ENCODE measurements around the gene GALNTL6.

GALNTL6 gene

GRCh38 chr4:171812665-171813525, at the start of gene GALNTL6:
Gene GALNTL6 (plus strand): TSS chr4:171813404.
- no peak for DNase-seq

DNA sequence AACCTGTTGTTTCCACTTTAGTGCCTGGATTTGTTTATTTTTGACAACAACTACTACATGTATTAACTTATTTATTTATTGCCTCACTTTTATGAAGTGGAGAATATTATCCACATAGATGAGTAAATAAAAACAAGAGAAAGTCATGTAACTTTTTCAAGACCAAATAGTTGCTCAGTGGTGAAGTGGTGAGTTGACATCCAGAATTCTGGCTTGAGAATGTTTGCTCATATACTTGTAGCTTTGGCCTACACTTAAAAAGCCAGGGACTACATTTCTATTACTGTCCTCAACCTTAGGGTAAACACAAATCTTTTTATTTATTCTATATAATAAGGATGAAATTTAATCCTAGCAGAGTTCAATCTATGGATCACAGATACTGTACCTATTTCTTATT, 47.7 kb upstream of the GALNTL6 start:
- no peak for DNase-seq

DNA sequence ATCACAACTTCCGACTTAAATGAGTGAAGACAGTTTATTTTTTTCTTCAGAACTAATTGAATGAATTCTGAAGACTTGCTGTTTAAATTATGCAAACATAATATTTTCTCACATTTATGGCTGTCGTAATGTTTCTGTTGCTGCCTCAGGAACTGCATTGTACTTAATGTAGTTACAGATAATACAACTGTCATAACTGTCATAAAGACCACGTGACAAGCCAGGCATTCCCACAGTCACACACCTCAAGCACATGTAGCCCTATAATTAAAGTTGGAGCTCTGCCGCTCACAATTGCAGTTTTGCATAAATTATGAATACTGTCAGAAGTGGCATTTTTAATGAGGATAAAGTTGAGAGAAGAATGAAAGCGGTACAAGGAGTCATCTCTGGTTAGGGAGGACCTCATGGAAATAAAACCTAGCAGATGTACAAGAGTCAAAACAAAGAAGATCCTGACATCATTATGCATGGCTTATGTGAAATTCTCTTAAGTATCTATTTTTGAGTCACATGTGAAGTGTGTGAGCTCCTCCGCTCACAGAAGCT, 38.5 kb upstream of the GALNTL6 start:
- DNase-seq, result no peak

- DNase-seq, result no peak
Observed at GRCh38 chr4:171779301-171779700, 33.9 kb upstream of the GALNTL6 start.

DNA sequence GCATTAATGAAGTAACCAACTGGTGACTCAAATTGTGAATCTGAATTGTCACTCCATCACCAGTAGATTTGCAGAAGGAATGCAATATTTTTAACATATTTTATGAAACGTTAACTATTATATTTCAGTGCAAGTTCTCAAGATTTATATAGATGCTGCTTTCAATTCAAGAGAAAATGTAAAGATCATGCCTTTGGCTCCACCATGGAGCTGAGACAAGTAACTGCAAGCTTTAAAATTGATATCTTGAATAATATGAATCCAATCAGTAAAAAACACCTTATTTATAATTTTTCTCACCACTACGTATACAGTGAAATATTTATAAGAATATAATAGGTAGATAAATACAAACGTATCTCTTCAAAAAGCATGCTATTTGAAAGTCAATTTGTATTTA, 27.8 kb upstream of the GALNTL6 start:
- no peak for DNase-seq

DNA sequence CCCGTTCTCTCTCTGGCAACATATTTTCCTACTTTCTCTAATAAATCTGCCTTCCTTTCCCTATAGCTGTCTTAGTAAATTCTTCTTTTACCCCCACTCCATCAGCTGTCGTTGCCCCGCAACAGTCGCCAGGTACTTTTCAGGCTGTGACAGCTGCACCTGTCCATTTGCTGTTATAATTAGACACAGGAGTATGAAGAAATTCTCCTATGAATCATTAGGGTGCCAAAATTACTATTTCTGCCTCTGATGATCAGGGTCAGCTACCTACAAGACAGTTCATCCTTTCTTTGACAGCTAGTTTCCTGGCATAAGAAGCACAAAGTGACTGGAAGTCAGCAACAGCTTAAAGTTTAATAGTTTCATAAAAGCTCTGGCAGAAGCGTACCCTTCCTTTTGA, 19.5 kb upstream of the GALNTL6 start:
- no peak for DNase-seq

- no peak for DNase-seq
Observed at GRCh38 chr4:171794528-171794927, 18.7 kb upstream of the GALNTL6 start.

DNA sequence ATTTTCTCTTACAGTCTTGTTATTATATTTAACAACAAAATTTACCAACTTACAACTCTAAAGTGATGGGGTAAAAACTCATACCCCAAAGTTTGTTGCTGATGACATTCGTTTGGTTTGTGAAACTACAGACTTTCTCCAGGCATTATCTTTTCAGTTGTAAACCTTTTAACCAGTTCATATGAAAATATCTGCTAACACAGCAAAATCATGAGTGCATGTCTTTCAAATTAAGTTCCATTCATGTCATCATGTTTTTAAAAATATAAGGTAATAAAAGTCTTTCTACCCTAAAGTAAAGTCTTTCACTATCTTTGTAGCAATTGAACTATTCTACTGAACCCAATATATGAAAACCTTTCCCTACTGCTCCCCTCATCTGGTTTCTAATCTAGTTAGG, 3.4 kb upstream of the GALNTL6 start:
- DNase-seq, result no peak

- DNase-seq, result no peak
Observed at GRCh38 chr4:171812333-171812664, 905 bp upstream of the GALNTL6 start.

DNA sequence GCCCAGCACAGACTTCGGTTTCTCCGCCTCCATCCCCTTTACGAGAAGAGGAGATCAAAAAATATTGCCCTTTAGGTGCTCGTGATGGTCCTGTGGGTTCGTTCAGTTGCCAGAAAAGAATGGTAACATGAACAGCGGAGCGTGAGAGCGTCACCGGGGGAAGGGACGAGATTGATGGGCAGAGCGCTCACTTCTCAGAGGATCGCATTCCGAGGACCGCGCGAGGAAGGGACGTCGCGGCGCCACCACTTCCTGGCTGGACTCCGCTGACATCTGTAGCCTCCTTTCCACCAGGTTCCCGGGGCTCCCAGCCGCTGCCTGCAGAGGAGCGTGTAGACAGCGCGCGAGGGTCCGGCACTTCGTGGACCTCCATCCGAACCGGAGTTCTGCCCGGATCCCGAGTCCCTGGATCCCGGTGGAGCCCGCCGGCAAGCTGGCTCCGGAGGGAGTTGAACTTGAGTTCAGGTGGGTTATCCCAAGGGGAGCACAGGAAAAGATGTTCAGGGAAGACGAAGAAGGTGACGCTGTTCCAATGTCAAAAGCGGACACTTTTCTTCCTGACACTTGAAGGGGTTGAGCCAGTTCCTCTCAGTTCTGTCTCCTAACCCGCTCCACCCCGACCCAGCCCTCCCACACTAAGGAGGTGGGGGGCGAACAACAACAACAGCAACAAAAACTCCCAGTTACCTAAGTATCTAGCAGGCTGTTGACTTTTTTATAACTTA, 484 bp downstream of the GALNTL6 start:
- no peak for DNase-seq

- DNase-seq, result no peak
Observed at GRCh38 chr4:171814545-171814944, 1.3 kb downstream of the GALNTL6 start.

GRCh38 chr4:171817026-171817425, 3.8 kb downstream of the GALNTL6 start:
- DNase-seq, result no peak

DNA sequence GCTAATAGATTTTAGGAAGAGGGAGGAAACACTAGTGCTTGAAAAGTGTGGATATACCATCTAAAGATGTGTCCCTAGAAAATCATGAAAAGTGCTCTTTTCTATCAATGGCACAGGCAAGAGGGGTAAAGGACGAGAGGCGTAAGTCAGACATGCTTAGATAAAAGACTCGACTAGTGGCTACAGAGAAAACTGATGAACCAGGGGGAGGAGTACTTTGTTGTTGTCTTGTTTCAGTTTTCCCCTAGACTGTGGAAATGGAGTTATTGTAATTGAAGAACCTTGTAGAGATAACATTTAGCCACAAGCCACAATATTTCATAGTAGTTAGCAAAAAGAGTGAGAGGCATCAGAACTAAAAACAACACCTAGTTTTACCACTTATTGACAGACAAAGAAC, 21.4 kb downstream of the GALNTL6 start:
- no peak for DNase-seq

- no peak for DNase-seq
Observed at GRCh38 chr4:171843456-171843855, 30.3 kb downstream of the GALNTL6 start.

- DNase-seq, result no peak
Observed at GRCh38 chr4:171846232-171846631, 33.0 kb downstream of the GALNTL6 start.

- DNase-seq, result no peak
Observed at GRCh38 chr4:171846893-171847292, 33.7 kb downstream of the GALNTL6 start.

- no peak for DNase-seq
Observed at GRCh38 chr4:171847751-171848150, 34.5 kb downstream of the GALNTL6 start.

DNA sequence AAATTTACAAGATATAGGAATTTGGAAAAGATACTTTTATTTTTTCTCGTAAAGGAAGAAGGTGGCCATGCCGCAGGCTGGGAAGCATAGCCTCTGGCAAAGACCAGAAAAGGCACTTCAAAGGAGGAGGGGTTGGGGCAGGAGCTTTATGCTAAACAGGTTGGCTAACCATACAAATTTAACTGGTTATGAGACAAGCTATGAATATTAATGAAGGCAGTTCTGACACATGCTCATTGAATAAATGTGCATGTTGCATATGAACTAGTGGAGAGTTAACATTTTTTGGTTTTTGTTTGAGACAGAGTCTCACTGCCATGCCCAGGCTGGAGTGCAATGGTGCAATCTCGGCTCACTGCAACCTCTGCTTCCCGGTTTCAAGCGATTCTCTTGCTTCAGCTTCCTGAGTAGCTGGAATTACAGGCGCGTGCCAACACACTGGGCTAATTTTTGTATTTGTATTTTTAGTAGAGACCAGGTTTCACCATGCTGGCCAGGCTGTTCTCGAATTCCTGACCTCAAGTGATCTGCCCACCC, 36.5 kb downstream of the GALNTL6 start:
- no peak for DNase-seq

DNA sequence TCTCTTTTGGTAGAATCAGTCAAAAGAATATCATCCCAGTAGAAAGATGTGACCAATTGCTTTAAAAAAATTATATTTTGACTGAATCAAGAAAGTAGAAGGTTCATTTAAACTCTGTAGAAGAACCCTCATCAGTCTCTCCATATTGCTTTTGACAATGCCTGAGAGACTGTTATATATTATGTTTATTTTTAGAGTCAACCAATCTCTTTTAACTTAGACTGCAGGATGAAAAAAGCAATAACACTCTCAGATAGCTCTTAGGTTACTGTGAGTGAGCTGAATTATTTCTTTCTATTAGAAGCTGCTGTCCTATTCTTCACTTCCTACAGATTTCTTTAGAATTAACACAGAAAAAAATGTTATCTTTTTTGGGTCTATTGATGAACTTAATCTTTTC, 38.1 kb downstream of the GALNTL6 start:
- no peak for DNase-seq

DNA sequence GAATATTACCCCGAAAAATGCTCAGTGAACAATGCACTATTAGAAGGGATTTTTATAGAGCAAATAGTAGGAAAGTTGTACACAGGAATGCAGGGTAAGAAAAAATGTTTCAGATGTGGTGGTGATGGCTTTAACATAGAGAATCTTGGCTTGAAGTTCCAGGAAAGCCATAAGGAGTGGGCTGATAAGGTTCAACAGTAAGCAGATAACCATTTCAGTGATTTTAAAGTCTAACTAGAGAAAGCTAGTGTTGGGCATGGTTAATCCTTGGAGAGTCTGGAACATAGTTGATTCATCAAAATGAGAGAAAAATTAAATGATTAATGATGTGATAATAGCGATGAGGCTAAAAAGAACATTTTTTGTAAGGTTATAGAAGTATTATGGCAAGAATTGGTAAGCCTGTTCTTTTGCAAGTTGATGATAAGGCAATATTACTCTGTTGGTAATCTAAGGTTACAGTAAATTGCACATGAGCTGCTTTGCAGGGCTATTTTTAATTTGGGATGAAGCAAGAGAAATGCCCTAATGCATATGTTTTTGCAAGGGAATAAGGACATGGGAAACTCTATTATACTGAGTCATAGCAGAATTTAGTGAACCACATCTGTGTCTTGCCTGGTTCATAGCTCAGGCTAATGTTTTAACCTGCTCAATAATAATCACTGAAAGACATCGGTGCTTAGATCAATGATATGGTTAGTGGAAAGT, 44.3 kb downstream of the GALNTL6 start:
- DNase-seq, result no peak

GRCh38 chr4:171875291-171875690, 62.1 kb downstream of the GALNTL6 start:
- DNase-seq, result no peak

GRCh38 chr4:171876636-171877035, 63.4 kb downstream of the GALNTL6 start:
- no peak for DNase-seq

DNA sequence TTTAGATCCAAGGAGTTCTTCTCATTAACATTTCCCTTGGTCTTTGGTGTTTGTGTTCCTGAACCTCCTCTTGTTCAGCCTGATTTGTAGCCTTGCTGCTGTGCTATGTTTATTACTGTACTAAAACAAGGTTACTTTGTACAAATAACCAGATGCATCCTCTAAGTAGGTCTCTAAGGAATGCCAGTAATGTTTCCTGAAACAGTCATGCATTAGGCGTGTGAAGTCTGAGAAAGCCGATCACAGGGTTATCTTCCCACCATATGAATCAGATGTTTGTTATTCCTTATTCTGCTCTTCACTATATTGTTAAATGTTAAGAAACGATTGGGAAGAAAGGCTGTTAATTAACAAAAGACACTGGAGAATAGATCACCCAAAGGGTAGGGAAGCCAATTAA, 66.9 kb downstream of the GALNTL6 start:
- no peak for DNase-seq

All from KG1 (cell line).